Measurements from ENCODE around the gene HJV. TPM values are rescaled to one million over a fixed set of nuclear protein-coding genes. Genes with fewer than 3 reads are reported as not detected.

Gene HJV
- total and polyA plus RNA-seq, 7 donors: not detected

- Histone ChIP-seq H3K27ac (no peak overlapping the region), H3K4me1 (peaks cover 0 to 29% (median 28%) of the 10 kb centered on the region in 4 donors), H3K9me3 (no peaks in the 10 kb centered on the region), H3K36me3 (peaks cover 0 to 5% (median 0%) of the 10 kb centered on the region in 4 donors), H3K4me3 (no peak overlapping the region), H3K27me3 (no peaks in the 10 kb centered on the region)
- DNase-seq: no peak
- intact Hi-C loops (cut with DNase I): no loop called here
- 82 to 87% methylated on average over 4 of the region's 4 CpGs for WGBS, 2 donors
- no peak for TF ChIP-seq POLR2AphosphoS5 (IDR thresholded peaks at IDR 0.05)
- no peak for TF ChIP-seq POLR2A (IDR thresholded peaks at IDR 0.05)
- TF ChIP-seq CTCF (IDR thresholded peaks at IDR 0.05): no peak
- TF ChIP-seq EP300 (IDR thresholded peaks at IDR 0.05): no peak
Measured at GRCh38 chr1:145975216-145975615, 46.3 kb downstream of the HJV start.

DNA sequence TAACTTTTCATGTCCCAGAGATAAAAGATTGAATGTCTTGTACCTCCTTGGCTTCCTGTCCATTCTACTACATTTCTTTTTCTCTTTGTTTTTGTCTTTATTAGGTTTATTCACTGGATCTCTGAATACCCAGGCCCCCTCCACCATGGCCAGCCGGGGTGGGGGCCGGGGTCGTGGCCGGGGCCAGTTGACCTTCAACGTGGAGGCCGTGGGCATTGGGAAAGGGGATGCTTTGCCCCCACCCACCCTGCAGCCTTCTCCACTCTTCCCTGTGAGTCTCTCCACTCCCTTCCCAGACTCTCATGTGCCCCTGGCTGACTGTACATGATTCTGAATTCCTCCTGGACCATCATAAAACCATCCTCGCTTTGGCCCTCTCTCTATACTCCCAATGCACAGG, 46.8 kb downstream of the HJV start:
- no peak for DNase-seq
- peaks cover 0 to 24% (median 23%) of the 10 kb centered on the region in 4 donors for H3K4me1 ChIP-seq
- peaks cover 0 to 5% (median 0%) of the 10 kb centered on the region in 4 donors for H3K36me3 ChIP-seq
- intact Hi-C loops (cut with DNase I): no loop called here
- WGBS, 2 donors: 84 to 87% methylated on average over 7 of the region's 7 CpGs
- H3K4me3 ChIP-seq: no peak overlapping the region
- no peaks in the 10 kb centered on the region for H3K9me3 ChIP-seq
- H3K27me3 ChIP-seq: no peaks in the 10 kb centered on the region
- no peak overlapping the region for H3K27ac ChIP-seq
- TF ChIP-seq CTCF (IDR thresholded peaks at IDR 0.05): no peak
- no peak for TF ChIP-seq EP300 (IDR thresholded peaks at IDR 0.05)
- TF ChIP-seq POLR2A (IDR thresholded peaks at IDR 0.05): no peak
- no peak for TF ChIP-seq POLR2AphosphoS5 (IDR thresholded peaks at IDR 0.05)

DNA sequence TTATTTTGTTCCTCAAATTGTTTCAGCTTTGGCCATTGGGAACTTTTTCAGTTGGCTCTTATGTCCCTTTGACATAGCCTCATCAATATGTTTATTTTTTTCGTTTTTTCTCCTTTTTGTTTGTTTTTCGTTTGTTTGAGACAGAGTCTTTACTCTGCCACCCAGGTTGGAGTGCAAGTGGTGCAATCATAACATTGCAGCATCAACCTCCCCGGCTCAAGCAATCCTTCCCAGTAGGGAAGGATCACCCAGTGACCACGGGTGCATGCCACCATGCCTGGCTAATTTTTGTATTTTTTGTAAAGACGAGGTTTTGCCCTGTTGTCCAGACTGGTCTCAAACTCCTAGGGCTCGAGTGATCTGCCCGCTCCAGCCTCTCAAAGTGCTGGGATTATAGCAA, 49.0 kb downstream of the HJV start:
- H3K27ac ChIP-seq: no peak overlapping the region
- H3K4me3 ChIP-seq: no peak overlapping the region
- 81 to 84% methylated on average over 7 of the region's 7 CpGs for WGBS, 2 donors
- H3K9me3 ChIP-seq: no peaks in the 10 kb centered on the region
- H3K36me3 ChIP-seq: peaks cover 0 to 5% (median 0%) of the 10 kb centered on the region in 4 donors
- peaks cover 0 to 5% (median 5%) of the 10 kb centered on the region in 4 donors for H3K4me1 ChIP-seq
- no peaks in the 10 kb centered on the region for H3K27me3 ChIP-seq
- TF ChIP-seq POLR2AphosphoS5 (IDR thresholded peaks at IDR 0.05) (no peak), CTCF (IDR thresholded peaks at IDR 0.05) (no peak), EP300 (IDR thresholded peaks at IDR 0.05) (no peak), POLR2A (IDR thresholded peaks at IDR 0.05) (no peak)
- intact Hi-C loops (cut with DNase I): no loop called here
- DNase-seq: no peak

Small RNAs within 50 kb of the gene (small RNA-seq; reads per million reads assigned to genes)
- 0.11 to 1.3 (median 0.94) reads per million in 3 donors for gene RNVU1-6

Other genes with a start within 250 kb of the HJV start
- gene RNF115, start 197.6 kb downstream of the HJV start, total RNA-seq: 10 to 100 TPM; 16.6 to 41.8 (median 23.1) TPM
- gene RNF115, start 197.6 kb downstream of the HJV start, polyA plus RNA-seq: 1 to 10 TPM; 3.0 to 4.7 (median 3.0) TPM
- 10 to 100 TPM; 18.3 to 37.7 (median 26.9) TPM for gene POLR3C, start 197.5 kb downstream of the HJV start, total RNA-seq
- 10 to 100 TPM in 2 of 3 donors, 1 to 10 TPM in 1; 9.0 to 16.1 (median 12.6) TPM for gene POLR3C, start 197.5 kb downstream of the HJV start, polyA plus RNA-seq
- gene NUDT17, start 176.1 kb downstream of the HJV start, total RNA-seq: 1 to 10 TPM; 1.6 to 9.1 (median 2.8) TPM
- gene NUDT17, start 176.1 kb downstream of the HJV start, polyA plus RNA-seq: 1 to 10 TPM in 2 of 3 donors, not detected in 1; 1.2 to 2.0 TPM
- 10 to 100 TPM; 17.5 to 37.9 (median 21.7) TPM for gene PIAS3, start 162.7 kb downstream of the HJV start, total RNA-seq
- gene PIAS3, start 162.7 kb downstream of the HJV start, polyA plus RNA-seq: 10 to 100 TPM in 1 of 3 donors, 1 to 10 TPM in 2; 5.4 to 13.8 (median 5.5) TPM
- 10 to 100 TPM in 1 of 4 donors, 1 to 10 TPM in 3; 5.2 to 13.8 (median 8.3) TPM for gene ANKRD35, start 135.9 kb downstream of the HJV start, total RNA-seq
- 1 to 10 TPM in 2 of 3 donors, under 1 TPM in 1; 0.46 to 2.1 (median 1.8) TPM for gene ANKRD35, start 135.9 kb downstream of the HJV start, polyA plus RNA-seq
- 1 to 10 TPM; 2.5 to 7.4 (median 3.0) TPM for gene ITGA10, start 111.7 kb downstream of the HJV start, total RNA-seq
- gene ITGA10, start 111.7 kb downstream of the HJV start, polyA plus RNA-seq: 1 to 10 TPM in 1 of 3 donors, under 1 TPM in 1, not detected in 1; 0.23 to 1.1 TPM
- 10 to 100 TPM; 20.2 to 22.5 (median 20.6) TPM for gene PEX11B, start 103.0 kb downstream of the HJV start, total RNA-seq
- 10 to 100 TPM; 28.6 to 41.8 (median 33.6) TPM for gene PEX11B, start 103.0 kb downstream of the HJV start, polyA plus RNA-seq
- gene RBM8A, start 94.3 kb downstream of the HJV start, total RNA-seq: 100 to 1,000 TPM in 1 of 4 donors, 10 to 100 TPM in 3; 77.8 to 102 (median 96.8) TPM
- gene RBM8A, start 94.3 kb downstream of the HJV start, polyA plus RNA-seq: 100 to 1,000 TPM in 2 of 3 donors, 10 to 100 TPM in 1; 87.1 to 138 (median 101) TPM
- gene LIX1L, start 63.7 kb downstream of the HJV start, total RNA-seq: 10 to 100 TPM; 26.9 to 42.5 (median 36.0) TPM
- gene LIX1L, start 63.7 kb downstream of the HJV start, polyA plus RNA-seq: 1 to 10 TPM; 1.4 to 8.7 (median 3.0) TPM
- 1 to 10 TPM in 2 of 4 donors, under 1 TPM in 2; 0.33 to 1.9 (median 1.0) TPM for gene ANKRD34A, start 57.2 kb downstream of the HJV start, total RNA-seq
- under 1 TPM in 1 of 3 donors, not detected in 2; 0.41 TPM for gene ANKRD34A, start 57.2 kb downstream of the HJV start, polyA plus RNA-seq
- gene POLR3GL, start 57.0 kb downstream of the HJV start, total RNA-seq: 10 to 100 TPM; 23.1 to 32.8 (median 27.4) TPM
- 10 to 100 TPM; 35.9 to 47.4 (median 40.9) TPM for gene POLR3GL, start 57.0 kb downstream of the HJV start, polyA plus RNA-seq
- gene TXNIP, start 25.2 kb downstream of the HJV start, total RNA-seq: 1,000 to 10,000 TPM; 1,623 to 4,609 (median 1,842) TPM
- gene TXNIP, start 25.2 kb downstream of the HJV start, polyA plus RNA-seq: 100 to 1,000 TPM; 326 to 783 (median 548) TPM
- 1 to 10 TPM in 2 of 4 donors, under 1 TPM in 2; 0.55 to 2.4 (median 0.93) TPM for gene NBPF10, start 123.1 kb upstream of the HJV start, total RNA-seq
- 1 to 10 TPM in 1 of 3 donors, under 1 TPM in 2; 0.46 to 1.0 (median 0.60) TPM for gene NBPF10, start 123.1 kb upstream of the HJV start, polyA plus RNA-seq
- 10 to 100 TPM; 25.7 to 52.9 (median 36.2) TPM for gene NOTCH2NLA, start 207.3 kb upstream of the HJV start, total RNA-seq
- gene NOTCH2NLA, start 207.3 kb upstream of the HJV start, polyA plus RNA-seq: 10 to 100 TPM in 1 of 3 donors, 1 to 10 TPM in 2; 5.3 to 18.2 (median 6.6) TPM